ENCODE data around the gene CCDC6.

GRCh38 chr10:59877191-59877671 lies 29.1 kb downstream of the CCDC6 start:
- no peak for TF ChIP-seq POLR2AphosphoS5 (IDR thresholded peaks at IDR 0.05; ENCODE audit: low read depth, low read length)
- TF ChIP-seq SIN3A (IDR thresholded peaks at IDR 0.05; ENCODE audit: borderline replicate concordance, insufficient read depth, low read length) = no peak

Data from PFSK-1 (cell line).